CD4-positive, alpha-beta T cell treated with Interleukin-15 for 4 hours (primary cell): Measurements from ENCODE around the gene LRIG1.

Source experiments
- DNase-seq: peaks from one replicate; pipeline ENCODE4 v3.0.0-alpha.2; 2020; ENCODE audit warnings: low spot score

Gene LRIG1

DNA sequence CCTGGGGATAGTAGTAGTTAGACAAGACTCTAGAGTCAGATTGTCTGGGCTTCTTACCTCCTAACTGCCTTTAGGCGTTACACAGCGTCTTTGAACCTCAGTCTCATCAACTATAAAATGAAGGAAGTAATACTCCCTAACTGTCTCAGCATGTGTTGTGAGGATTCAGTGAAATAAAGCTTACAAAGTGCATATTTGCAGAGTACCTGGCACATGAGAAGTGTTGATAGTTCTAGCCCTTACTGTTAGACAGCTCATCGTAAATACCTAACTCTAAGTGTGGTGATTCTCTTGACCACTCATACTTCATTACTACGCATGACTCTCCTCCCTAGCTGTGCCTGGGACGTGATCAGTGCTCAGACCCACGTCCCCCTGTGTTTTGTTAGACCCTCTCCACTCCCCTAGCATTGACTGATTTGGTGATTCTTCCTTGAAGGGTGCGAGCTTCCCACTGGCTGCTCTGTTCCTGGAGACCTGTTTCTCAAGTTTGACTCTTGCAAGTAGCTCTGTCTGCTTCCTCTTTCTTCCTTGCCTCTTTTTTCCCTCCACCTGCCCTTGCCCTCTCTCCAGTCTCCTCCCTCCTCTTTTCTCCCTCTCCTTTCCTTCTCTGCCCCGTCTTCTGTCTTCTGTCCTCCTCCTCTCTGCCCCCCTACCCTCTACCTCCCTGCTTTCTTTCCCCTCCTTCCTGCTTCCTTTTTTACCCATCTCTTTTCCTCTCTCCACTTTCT is 155.8 kb downstream of the LRIG1 start:
- DNase-seq: no peak

DNA sequence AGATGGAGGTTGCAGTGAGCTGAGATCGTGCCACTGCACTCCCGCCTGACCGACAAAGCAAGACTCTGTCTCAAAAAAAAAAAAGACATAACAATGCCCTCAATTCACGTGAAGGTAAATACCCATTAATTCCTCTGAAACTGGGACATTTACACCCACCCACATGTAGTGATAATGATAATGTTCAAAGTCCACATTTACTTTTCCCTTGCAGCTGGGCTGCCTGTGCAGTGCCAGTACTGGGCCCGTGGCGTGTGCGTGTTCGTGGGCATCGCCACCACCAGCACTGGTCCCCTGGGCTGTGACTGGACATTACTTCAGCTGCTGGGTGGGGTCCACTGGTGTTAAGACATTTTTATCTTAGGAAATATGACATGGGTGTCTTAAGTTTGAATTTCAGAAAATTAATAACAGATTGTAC is 156.4 kb downstream of the LRIG1 start:
- no peak for DNase-seq

DNA sequence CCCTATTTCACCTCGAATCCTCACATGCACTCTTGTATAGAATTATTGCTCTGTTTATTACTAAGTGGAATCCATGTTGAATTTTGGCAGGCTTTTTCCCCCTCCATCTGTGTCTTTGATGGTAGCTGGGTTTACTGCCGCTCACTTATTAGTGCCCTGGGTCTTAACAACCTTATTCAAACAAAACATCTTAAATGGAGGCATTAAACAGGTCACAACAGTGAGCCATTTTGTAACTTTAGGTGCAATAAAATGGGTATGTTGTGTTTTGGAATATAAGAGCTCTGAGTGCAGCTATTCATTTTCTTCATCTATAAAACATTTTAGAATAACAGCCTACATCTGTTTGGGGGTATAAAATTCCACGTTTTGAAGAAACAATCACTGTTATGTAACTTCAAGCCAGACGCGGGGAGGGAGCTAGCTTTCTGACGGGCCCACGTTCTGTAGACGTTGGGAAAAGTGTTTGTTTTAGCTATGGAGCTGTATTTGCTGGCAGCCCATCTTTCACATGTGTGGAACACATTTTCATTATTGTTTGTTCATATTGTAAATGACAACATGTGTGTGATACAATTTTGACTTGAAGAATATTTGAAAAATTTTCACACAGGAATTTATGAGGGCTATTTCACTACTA is 158.0 kb downstream of the LRIG1 start:
- DNase-seq: no peak

DNA sequence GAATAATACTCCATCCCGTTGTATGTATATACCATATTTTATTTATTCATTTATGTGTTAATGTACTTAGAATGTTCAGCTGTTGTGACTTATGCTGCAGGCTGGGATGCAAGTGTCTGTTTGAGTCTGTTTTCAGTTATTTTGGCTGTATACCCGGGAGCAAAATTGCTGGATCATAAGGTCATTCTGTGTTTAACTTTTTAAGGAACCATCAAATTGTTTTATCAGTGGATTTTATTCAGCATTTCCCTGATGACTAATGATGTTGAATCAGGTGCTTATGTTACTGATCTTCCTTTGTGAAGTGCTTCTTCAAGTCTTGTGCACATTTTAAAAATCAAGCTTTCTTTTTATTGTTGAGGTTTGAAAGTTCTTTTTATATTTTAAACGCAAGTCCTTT is 161.9 kb downstream of the LRIG1 start:
- no peak for DNase-seq

DNA sequence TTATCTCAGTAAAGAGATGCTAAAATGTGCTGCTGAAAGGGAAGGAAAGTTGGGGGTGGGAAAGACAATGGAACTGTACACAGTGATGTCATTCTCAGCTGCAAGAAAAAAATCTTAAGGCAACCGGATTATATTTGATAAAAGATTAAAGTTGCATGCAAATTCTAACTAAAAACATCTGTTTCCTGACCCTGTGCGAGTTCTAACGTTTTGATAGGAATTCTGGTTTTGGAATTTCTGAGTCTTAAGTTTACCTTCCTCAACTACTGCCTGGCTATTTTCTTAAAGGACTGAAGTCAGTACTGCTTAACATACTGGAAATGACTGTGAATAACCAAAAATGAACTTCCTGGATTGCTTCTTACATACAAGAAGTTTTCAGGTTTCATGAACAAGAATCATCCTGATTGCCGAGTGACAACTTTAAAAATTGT is 164.5 kb downstream of the LRIG1 start:
- DNase-seq: no peak

DNA sequence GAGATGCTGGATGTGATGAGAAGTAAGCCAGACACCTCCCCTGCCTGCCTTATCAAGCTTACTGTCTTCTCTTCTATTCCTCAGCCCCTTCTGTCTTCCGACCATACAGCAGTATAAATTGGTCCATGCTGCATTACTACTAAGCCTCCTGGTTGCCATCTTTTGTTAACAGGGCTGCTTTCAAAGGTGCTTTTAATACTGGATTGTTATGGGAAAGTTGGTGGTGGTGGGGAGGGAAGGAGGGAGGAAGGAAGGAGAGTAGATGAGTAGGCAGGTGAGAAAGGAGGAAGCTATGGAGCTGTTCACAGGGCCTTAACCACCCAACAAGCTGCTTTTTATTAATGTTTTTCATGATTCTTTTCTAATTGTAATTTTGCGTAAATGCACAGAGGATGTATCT is 165.2 kb downstream of the LRIG1 start:
- DNase-seq: no peak
